GF-D8 (cell line): ENCODE results near the gene NQO1.
"Not testable (repeated sequence)": the region's sequence is repeated elsewhere in the genome, so short reads cannot be mapped to it uniquely, and the experiment has no call there.

Experiments
- DNase-seq: peaks from one replicate; lab custom pipeline; 2025; lab: John Stamatoyannopoulos, UW

Gene NQO1

GRCh38 chr16:69726313-69727060 is at the start of gene NQO1:
NQO1 (minus strand) TSS chr16:69726560; CDS start chr16:69726439, 121 bp downstream.
- DNase-seq: peak; percentile 76

- DNase-seq: no peak
These were observed 49.2 kb upstream of the NQO1 start for GRCh38 chr16:69775563-69775962.

GRCh38 chr16:69773260-69773947 is 47.0 kb upstream of the NQO1 start:
- no peak for DNase-seq

- no peak for DNase-seq
These were observed 45.2 kb upstream of the NQO1 start for GRCh38 chr16:69771651-69771967.

- no peak for DNase-seq
These were observed 43.0 kb upstream of the NQO1 start for GRCh38 chr16:69769404-69769803.

GRCh38 chr16:69768666-69769065 is 42.3 kb upstream of the NQO1 start:
- no peak for DNase-seq

GRCh38 chr16:69767459-69768229 is 41.3 kb upstream of the NQO1 start:
- no peak for DNase-seq

GRCh38 chr16:69763599-69763942 is 37.2 kb upstream of the NQO1 start:
- no peak for DNase-seq

GRCh38 chr16:69762814-69763598 is 36.6 kb upstream of the NQO1 start:
- DNase-seq: peak; percentile 22

- DNase-seq: peak; percentile 47
These were observed 35.8 kb upstream of the NQO1 start, which contains the start of gene WWP2 for GRCh38 chr16:69761983-69762813. WWP2 (plus strand) TSS chr16:69762332; CDS start chr16:69787011, 24,679 bp downstream.

GRCh38 chr16:69757375-69757774 is 31.0 kb upstream of the NQO1 start:
- DNase-seq: not testable (repeated sequence)

- DNase-seq: no peak
These were observed 30.3 kb upstream of the NQO1 start for GRCh38 chr16:69756705-69757104.

GRCh38 chr16:69754469-69755310 is 28.3 kb upstream of the NQO1 start, which contains the start of gene NOB1:
NOB1 (minus strand) TSS chr16:69754926; CDS start chr16:69754910, 16 bp downstream.
- peak; percentile 88 for DNase-seq

GRCh38 chr16:69754143-69754468 is 27.7 kb upstream of the NQO1 start:
- DNase-seq: no peak

- no peak for DNase-seq
These were observed 22.5 kb upstream of the NQO1 start for GRCh38 chr16:69748694-69749345.

- DNase-seq: no peak
These were observed 20.8 kb upstream of the NQO1 start for GRCh38 chr16:69747115-69747514.

GRCh38 chr16:69745959-69746358 is 19.6 kb upstream of the NQO1 start:
- DNase-seq: no peak

GRCh38 chr16:69745232-69745612 is 18.9 kb upstream of the NQO1 start:
- DNase-seq: no peak

GRCh38 chr16:69744363-69745231 is 18.2 kb upstream of the NQO1 start:
- no peak for DNase-seq
